DOHH2 (cell line): ENCODE measurements around the gene RETREG1.

Experiments
- EZH2phosphoT487 ChIP-seq: fragments of 200-600 bp; sonication (generic); IDR thresholded peaks from 2 replicates; pipeline ENCODE4 v1.6.1; 2017; ENCODE audit warnings: borderline replicate concordance, mild to moderate bottlenecking, antibody characterized with exemption, low read length, moderate library complexity, mixed read lengths
- TF ChIP-seq, protein P1 (sequence below): fragments of 200-600 bp; sonication (generic); IDR thresholded peaks from one replicate; pipeline ENCODE4 v1.5.1; 2014; ENCODE audit warnings: antibody characterized with exemption, mild to moderate bottlenecking, low read depth, low read length; ENCODE audit not compliant: poor library complexity, severe bottlenecking

DNA sequence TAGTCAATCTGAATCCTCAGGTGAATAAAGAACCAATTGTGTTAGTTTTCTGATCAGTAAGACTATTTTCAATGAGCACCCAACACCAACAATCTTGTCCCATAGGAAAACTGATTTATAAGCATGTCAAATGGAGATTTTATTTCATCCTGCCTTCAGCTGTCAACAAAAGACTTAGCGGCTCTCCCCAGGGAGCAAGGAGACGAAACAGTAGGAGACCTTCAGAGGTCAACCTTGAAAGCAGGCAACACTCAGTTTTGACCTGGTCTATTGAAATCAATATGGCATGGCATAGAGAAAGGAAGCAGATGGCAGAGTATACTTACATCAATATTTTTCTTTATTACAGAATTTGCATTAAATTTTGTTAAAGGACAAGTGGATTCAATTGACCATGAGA is 185.3 kb downstream of the RETREG1 start:
- TF ChIP-seq, protein P1, sequence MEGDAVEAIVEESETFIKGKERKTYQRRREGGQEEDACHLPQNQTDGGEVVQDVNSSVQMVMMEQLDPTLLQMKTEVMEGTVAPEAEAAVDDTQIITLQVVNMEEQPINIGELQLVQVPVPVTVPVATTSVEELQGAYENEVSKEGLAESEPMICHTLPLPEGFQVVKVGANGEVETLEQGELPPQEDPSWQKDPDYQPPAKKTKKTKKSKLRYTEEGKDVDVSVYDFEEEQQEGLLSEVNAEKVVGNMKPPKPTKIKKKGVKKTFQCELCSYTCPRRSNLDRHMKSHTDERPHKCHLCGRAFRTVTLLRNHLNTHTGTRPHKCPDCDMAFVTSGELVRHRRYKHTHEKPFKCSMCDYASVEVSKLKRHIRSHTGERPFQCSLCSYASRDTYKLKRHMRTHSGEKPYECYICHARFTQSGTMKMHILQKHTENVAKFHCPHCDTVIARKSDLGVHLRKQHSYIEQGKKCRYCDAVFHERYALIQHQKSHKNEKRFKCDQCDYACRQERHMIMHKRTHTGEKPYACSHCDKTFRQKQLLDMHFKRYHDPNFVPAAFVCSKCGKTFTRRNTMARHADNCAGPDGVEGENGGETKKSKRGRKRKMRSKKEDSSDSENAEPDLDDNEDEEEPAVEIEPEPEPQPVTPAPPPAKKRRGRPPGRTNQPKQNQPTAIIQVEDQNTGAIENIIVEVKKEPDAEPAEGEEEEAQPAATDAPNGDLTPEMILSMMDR, result no peak
- no peak for TF ChIP-seq EZH2phosphoT487
